Karpas-422 (cell line): ENCODE results near the gene SLC39A11. TPM values are rescaled to one million over a fixed set of nuclear protein-coding genes. Genes with fewer than 3 reads are reported as not detected.

Experiments
- DNase-seq: peaks from one replicate; pipeline ENCODE4 v3.0.0-alpha.2; 2015
- H2AFZ ChIP-seq: fragments of 200-600 bp; sonication (generic); 2 replicates; pipeline ENCODE4 v1.6.1; 2014; ENCODE audit warnings: antibody characterized with exemption, low read length, mixed read lengths
- H3K27ac ChIP-seq: fragments of 200-600 bp; sonication (generic); 2 replicates; pipeline ENCODE4 v1.5.1; 2014; ENCODE audit warnings: mild to moderate bottlenecking, low read length, moderate library complexity
- H3K27me3 ChIP-seq: fragments of 200-600 bp; sonication (generic); 2 replicates; pipeline ENCODE4 v1.6.1; 2014; ENCODE audit warnings: low read length, mixed read lengths
- H3K36me3 ChIP-seq: fragments of 200-600 bp; sonication (generic); 2 replicates; pipeline ENCODE4 v1.6.1; 2014; ENCODE audit warnings: low read length, mixed read lengths; ENCODE audit not compliant: insufficient read depth
- H3K4me1 ChIP-seq: fragments of 200-600 bp; sonication (generic); 2 replicates; pipeline ENCODE4 v1.6.1; 2014; ENCODE audit warnings: mild to moderate bottlenecking, low read length, mixed read lengths
- H3K4me2 ChIP-seq: fragments of 200-600 bp; sonication (generic); 2 replicates; pipeline ENCODE4 v1.6.1; 2014; ENCODE audit warnings: low read length, low read depth, mild to moderate bottlenecking; ENCODE audit not compliant: poor library complexity, severe bottlenecking
- H3K4me3 ChIP-seq: fragments of 200-600 bp; sonication (generic); 2 replicates; pipeline ENCODE4 v1.5.1; 2014; ENCODE audit warnings: mild to moderate bottlenecking, antibody characterized with exemption, low read length, mixed read lengths
- H3K79me2 ChIP-seq: fragments of 200-600 bp; sonication (generic); 2 replicates; pipeline ENCODE4 v1.6.1; 2014; ENCODE audit warnings: mild to moderate bottlenecking, low read length, mixed read lengths
- H3K9ac ChIP-seq: fragments of 200-600 bp; sonication (generic); 2 replicates; pipeline ENCODE4 v1.6.0; 2014; ENCODE audit warnings: low read length
- H3K9me2 ChIP-seq: fragments of 200-600 bp; sonication (generic), shearing (Covaris generic); replicated peaks from 2 replicates; pipeline ENCODE4 v1.6.0; 2014; ENCODE audit warnings: mild to moderate bottlenecking, low read length, moderate library complexity; ENCODE audit not compliant: insufficient read depth
- H3K9me3 ChIP-seq: fragments of 300-700, 200-600 bp; sonication (generic); 2 replicates; pipeline ENCODE4 v1.6.1; 2014; ENCODE audit warnings: low read length, mixed read lengths
- H4K20me1 ChIP-seq: fragments of 200-600 bp; sonication (generic); 2 replicates; pipeline ENCODE4 v1.6.1; 2014; ENCODE audit warnings: mild to moderate bottlenecking, antibody characterized with exemption, low read length, low read depth; ENCODE audit not compliant: insufficient read depth
- total RNA-seq: library from RNA; depleted of rRNA; stranded (reverse); fragments of >200 nt; shearing (Covaris generic); gene quantifications from 2 replicates; pipeline ENCODE4 v1.2.3, GENCODE V29; 2014; ENCODE audit warnings: low replicate concordance

The SLC39A11 gene
- total RNA-seq, 1 experiment from 2014 or later = 49.6 TPM

GRCh38 chr17:73093286-73093685 lies 798 bp upstream of the SLC39A11 start:
- H3K4me3 ChIP-seq = no peak overlapping the region

DNA sequence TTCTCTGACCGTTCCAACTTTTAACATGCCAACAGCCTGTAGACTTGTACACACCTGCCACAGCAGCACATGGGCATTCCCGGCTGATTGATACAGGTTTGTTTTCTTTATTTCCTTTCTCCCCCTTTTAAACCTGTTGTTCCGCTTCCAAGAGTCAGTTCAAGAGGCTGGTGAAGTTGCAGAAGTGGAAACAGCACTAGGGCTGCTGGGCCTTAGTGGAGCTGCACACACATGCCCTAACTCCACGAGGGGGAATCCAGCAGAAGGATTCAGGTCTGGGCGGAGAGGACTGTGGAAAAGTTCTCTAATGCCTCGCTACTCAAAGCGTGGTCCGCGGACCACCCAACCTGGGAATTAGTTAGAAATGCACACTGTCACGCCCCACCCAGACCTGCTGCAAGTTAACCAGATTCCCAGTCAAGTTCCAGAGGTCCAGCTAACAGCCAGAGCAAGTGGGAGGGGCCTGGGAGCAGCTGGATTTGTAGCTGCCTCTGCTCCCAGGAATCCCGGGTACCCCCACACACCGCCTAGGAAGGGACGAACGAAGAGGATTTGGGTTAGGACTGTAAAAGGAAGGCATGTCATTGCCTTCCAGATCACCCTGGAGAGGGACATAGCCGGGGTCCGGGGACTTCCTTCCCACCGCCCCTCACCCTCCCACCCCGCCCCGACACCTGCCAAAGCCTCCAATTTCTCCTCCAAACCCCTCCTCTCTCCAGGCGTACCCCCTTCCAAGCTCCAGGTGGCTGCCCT lies 542 bp downstream of the SLC39A11 start:
- H3K9ac ChIP-seq = peak overlapping the region; percentile 89
- H3K36me3 ChIP-seq = peaks cover 10% of the 10 kb centered on the region
- peaks cover 20% of the 10 kb centered on the region for H3K4me1 ChIP-seq
- H3K27ac ChIP-seq = peak overlapping the region; percentile 82
- H3K4me2 ChIP-seq = peak overlapping the region; percentile 95
- H3K27me3 ChIP-seq = no peaks in the 10 kb centered on the region
- H2AFZ ChIP-seq = no peak overlapping the region
- H3K9me2 ChIP-seq = no peaks in the 10 kb centered on the region
- H3K4me3 ChIP-seq = peak overlapping the region; percentile 90
- peaks cover 44% of the 10 kb centered on the region for H3K79me2 ChIP-seq
- no peaks in the 10 kb centered on the region for H4K20me1 ChIP-seq
- peak; percentile 69 for DNase-seq
- H3K9me3 ChIP-seq = no peaks in the 10 kb centered on the region

More at GRCh38 chr17:73093286-73093685, 798 bp upstream of the SLC39A11 start:
- Histone ChIP-seq H3K27me3 (no peaks in the 10 kb centered on the region), H3K36me3 (no peaks in the 10 kb centered on the region; the same call in 1 of the 2 replicates), H3K9me2 (no peaks in the 10 kb centered on the region), H3K9ac (no peak overlapping the region), H2AFZ (no peak overlapping the region), H3K27ac (no peak overlapping the region), H3K79me2 (peaks cover 38% of the 10 kb centered on the region), H4K20me1 (no peaks in the 10 kb centered on the region), H3K4me1 (peaks cover 20% of the 10 kb centered on the region), H3K9me3 (no peaks in the 10 kb centered on the region), H3K4me2 (peak overlapping the region; percentile 95)
- no peak for DNase-seq

- H3K9me3 ChIP-seq = no peaks in the 10 kb centered on the region
- H4K20me1 ChIP-seq = no peaks in the 10 kb centered on the region
- H3K4me1 ChIP-seq = peaks cover 20% of the 10 kb centered on the region
- H3K9ac ChIP-seq = peak overlapping the region; percentile 89
- peak overlapping the region; percentile 90 for H3K4me3 ChIP-seq
- peaks cover 45% of the 10 kb centered on the region for H3K79me2 ChIP-seq
- no peaks in the 10 kb centered on the region for H3K27me3 ChIP-seq
- H3K27ac ChIP-seq = peak overlapping the region; percentile 82
- peak overlapping the region; percentile 95 for H3K4me2 ChIP-seq
- DNase-seq = no peak
- H3K36me3 ChIP-seq = peaks cover 13% of the 10 kb centered on the region
- no peaks in the 10 kb centered on the region for H3K9me2 ChIP-seq
- H2AFZ ChIP-seq = no peak overlapping the region
These were observed 1.1 kb downstream of the SLC39A11 start for GRCh38 chr17:73091410-73091769.

DNA sequence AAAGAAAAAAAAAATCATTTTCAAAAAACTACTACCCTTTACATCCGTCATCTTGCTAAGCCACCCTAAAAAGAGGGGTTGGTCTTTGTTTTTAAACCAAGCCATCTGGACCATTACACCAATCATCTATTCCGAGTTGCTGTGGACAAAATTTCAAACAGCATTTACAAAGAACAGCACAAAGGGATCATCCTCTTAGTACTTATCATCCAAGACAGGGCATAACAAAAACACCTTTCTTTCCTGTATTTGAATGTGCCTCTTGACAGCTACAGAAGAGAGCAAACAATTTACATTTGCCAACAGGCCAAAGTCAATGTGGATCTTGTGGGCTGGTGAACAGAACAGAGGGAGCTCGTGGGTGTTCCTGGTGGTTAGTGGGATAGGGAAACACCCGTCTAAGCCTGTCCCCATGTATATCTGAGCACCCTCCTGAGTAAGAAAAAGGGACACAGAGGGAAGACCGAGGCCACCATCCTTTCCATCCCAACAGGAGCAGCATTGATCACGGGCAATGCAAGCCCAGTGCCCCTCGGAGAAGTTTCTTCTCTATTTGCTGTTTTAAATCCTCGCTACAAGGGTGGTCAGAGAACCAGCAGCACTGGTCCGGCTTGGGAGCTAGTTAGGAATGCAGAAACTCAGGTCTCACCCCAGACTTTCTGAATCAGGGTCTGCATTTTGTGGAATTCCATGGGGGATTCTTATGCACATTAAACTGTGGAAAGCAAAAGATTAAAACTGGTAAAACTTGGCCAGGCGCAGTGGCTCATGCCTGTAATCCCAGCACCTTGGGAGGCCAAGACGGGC lies 1.9 kb downstream of the SLC39A11 start:
- H3K4me1 ChIP-seq = peaks cover 20% of the 10 kb centered on the region
- H3K9me3 ChIP-seq = no peaks in the 10 kb centered on the region
- no peaks in the 10 kb centered on the region for H3K27me3 ChIP-seq
- H3K9me2 ChIP-seq = no peaks in the 10 kb centered on the region
- H3K4me3 ChIP-seq = peak overlapping the region; percentile 7; the same call in 1 of the 2 replicates
- H3K4me2 ChIP-seq = peak overlapping the region; percentile 95
- H2AFZ ChIP-seq = no peak overlapping the region
- no peaks in the 10 kb centered on the region for H4K20me1 ChIP-seq
- no peak for DNase-seq
- H3K36me3 ChIP-seq = peaks cover 21% of the 10 kb centered on the region
- peaks cover 45% of the 10 kb centered on the region for H3K79me2 ChIP-seq
- peak overlapping the region; percentile 14; the same call in 1 of the 2 replicates for H3K9ac ChIP-seq
- no peak overlapping the region; the same call in 1 of the 2 replicates for H3K27ac ChIP-seq

DNA sequence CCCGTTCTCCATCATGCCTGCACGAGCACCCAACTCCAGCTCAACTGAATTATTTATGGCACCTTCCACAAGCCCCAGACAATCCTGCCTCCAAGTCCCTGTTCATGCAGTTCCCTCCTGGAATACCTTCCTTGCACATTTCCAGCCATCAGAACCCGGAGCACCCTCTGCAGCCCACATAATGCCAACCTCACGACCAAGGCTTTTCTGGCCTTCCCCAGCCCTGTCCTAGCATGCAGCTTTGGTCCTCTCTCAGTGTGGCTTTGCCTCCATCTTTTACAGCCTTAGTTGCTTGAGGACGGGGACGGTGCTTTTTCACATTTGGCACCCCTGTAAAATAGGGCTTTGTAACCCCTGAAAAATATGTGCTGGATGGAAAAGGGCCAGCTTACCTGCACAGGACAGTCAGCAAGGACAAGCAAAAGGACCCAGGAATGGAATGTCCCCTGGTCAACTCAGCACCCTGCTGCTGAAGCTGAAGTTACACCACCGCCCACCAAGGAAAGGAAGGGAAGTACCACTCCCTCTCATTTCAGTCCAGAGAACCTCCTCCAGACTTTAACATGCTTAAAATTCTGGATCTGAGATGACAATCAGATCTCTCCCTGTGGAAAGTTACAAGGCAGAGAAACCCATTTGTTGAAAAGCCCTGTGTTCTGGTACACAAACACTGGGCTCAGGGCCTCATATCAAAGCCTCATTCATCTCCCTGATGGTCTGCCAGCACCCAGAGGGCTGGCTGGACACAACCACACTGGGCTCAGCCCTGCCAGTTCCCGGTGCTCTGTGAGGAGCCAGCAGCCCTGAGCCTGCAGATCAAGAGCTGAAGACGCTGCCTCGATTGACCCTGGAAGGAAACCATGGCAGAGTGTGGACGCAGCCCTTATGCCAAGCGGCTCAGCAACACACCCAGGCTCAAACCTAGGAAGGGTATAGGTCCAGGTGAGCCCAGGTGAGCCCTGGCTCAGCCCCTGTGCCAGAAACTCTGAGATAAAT lies 2.9 kb downstream of the SLC39A11 start:
- H3K27me3 ChIP-seq = no peaks in the 10 kb centered on the region
- no peaks in the 10 kb centered on the region for H3K9me3 ChIP-seq
- H2AFZ ChIP-seq = no peak overlapping the region
- H3K9me2 ChIP-seq = no peaks in the 10 kb centered on the region
- no peak overlapping the region for H3K9ac ChIP-seq
- H3K4me2 ChIP-seq = no peak overlapping the region
- DNase-seq = no peak
- H3K4me3 ChIP-seq = no peak overlapping the region
- peaks cover 45% of the 10 kb centered on the region for H3K79me2 ChIP-seq
- peaks cover 20% of the 10 kb centered on the region for H3K4me1 ChIP-seq
- no peaks in the 10 kb centered on the region for H4K20me1 ChIP-seq
- peaks cover 31% of the 10 kb centered on the region for H3K36me3 ChIP-seq
- H3K27ac ChIP-seq = no peak overlapping the region

DNA sequence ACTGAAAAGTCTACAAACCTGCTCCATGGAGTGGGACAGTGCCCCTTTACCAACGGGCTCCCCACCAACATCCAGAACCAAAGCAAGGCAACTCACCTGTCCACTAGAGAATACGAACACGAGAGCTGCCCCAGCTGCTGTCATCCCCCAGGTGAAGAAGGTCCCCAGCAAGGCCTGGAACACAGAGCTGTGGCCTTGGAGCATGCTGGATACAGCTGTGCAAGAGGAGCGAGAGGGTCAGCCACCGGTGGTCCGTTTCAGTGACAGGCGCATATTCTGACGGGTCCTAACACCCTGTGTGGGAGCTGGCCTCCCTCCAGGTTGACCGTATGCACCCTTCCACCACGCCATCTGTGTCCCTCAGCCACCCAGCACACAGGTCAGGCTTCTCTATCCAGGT lies 3.9 kb downstream of the SLC39A11 start:
- no peak overlapping the region for H2AFZ ChIP-seq
- H3K9me3 ChIP-seq = no peaks in the 10 kb centered on the region
- H3K36me3 ChIP-seq = peaks cover 41% of the 10 kb centered on the region
- no peak for DNase-seq
- H3K4me1 ChIP-seq = peaks cover 17% of the 10 kb centered on the region
- no peaks in the 10 kb centered on the region for H4K20me1 ChIP-seq
- H3K27ac ChIP-seq = no peak overlapping the region
- no peaks in the 10 kb centered on the region for H3K9me2 ChIP-seq
- H3K79me2 ChIP-seq = peaks cover 47% of the 10 kb centered on the region
- H3K4me2 ChIP-seq = no peak overlapping the region
- H3K9ac ChIP-seq = no peak overlapping the region
- H3K4me3 ChIP-seq = no peak overlapping the region
- no peaks in the 10 kb centered on the region for H3K27me3 ChIP-seq

- Histone ChIP-seq H3K4me3 (no peak overlapping the region), H3K4me2 (no peak overlapping the region), H3K9ac (no peak overlapping the region), H3K9me3 (no peaks in the 10 kb centered on the region), H3K27me3 (no peaks in the 10 kb centered on the region), H3K79me2 (peaks cover 53% of the 10 kb centered on the region), H3K36me3 (peaks cover 77% of the 10 kb centered on the region), H3K9me2 (no peaks in the 10 kb centered on the region), H3K27ac (no peak overlapping the region), H3K4me1 (no peaks in the 10 kb centered on the region), H2AFZ (no peak overlapping the region), H4K20me1 (no peaks in the 10 kb centered on the region)
- DNase-seq = no peak
These were observed 9.1 kb downstream of the SLC39A11 start for GRCh38 chr17:73083432-73083831.
